Peyer's patch (tissue), 4 donors: ENCODE measurements around the gene LIG3.

Source experiments
- POLR2A ChIP-seq, 2 donors: fragments of 450-650 bp; IDR thresholded peaks; one replicate each; pipeline ENCODE4 v1.5.1; 2017; ENCODE audit warnings: antibody characterized with exemption in 2 of 2, mild to moderate bottlenecking in 2 of 2, moderate library complexity in 2 of 2
- TF ChIP-seq, protein P1 (sequence below), 6 experiments: fragments of 450-650 bp in 4 of 6; fragments of 200-600 bp in 2 of 6; sonication (generic) in 1 of 6; IDR thresholded peaks; one replicate each; pipeline ENCODE4 v1.5.1; 2017 to 2019; ENCODE audit warnings: antibody characterized with exemption in 6 of 6, mild to moderate bottlenecking in 3 of 6, moderate library complexity in 1 of 6

DNA sequence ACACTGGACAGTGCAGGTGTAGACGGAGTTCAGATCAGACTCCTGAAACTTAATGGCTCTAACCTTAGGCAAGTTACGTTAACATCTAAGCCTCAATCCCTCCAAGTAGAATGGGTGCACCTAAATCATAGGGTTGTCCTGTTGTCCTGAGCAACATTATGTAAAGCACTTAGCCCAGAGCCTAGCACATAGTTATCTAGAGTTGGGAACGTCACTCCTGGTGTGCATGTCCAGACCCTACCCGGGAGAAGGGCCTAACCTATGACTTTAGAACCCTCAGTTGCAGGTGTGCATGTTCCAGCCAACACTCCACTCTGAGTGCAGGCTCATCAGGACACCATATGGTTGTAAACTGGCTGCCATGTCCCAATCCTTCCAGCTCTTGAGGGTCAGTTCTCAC, 26.0 kb downstream of the LIG3 start:
- TF ChIP-seq, protein P1, sequence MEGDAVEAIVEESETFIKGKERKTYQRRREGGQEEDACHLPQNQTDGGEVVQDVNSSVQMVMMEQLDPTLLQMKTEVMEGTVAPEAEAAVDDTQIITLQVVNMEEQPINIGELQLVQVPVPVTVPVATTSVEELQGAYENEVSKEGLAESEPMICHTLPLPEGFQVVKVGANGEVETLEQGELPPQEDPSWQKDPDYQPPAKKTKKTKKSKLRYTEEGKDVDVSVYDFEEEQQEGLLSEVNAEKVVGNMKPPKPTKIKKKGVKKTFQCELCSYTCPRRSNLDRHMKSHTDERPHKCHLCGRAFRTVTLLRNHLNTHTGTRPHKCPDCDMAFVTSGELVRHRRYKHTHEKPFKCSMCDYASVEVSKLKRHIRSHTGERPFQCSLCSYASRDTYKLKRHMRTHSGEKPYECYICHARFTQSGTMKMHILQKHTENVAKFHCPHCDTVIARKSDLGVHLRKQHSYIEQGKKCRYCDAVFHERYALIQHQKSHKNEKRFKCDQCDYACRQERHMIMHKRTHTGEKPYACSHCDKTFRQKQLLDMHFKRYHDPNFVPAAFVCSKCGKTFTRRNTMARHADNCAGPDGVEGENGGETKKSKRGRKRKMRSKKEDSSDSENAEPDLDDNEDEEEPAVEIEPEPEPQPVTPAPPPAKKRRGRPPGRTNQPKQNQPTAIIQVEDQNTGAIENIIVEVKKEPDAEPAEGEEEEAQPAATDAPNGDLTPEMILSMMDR (IDR thresholded peaks at IDR 0.05): no peak
- no peak for TF ChIP-seq POLR2A (IDR thresholded peaks at IDR 0.05)
